ENCODE data around the gene MAD1L1.
"Not testable (repeated sequence)": the region's sequence is repeated elsewhere in the genome, so short reads cannot be mapped to it uniquely, and the experiment has no call there.

MAD1L1 gene

GRCh38 chr7:2038931-2039728 is 193.6 kb downstream of the MAD1L1 start:
- no peak for DNase-seq

- no peak for DNase-seq
Measured at GRCh38 chr7:2037808-2038522, 194.8 kb downstream of the MAD1L1 start.

GRCh38 chr7:2037301-2037807 is 195.4 kb downstream of the MAD1L1 start:
- no peak for DNase-seq

- no peak for DNase-seq
Measured at GRCh38 chr7:2036786-2037185, 196.0 kb downstream of the MAD1L1 start.

- DNase-seq = not testable (repeated sequence)
Measured at GRCh38 chr7:2036201-2036600, 196.5 kb downstream of the MAD1L1 start.

GRCh38 chr7:2034291-2035201 is 198.2 kb downstream of the MAD1L1 start:
- DNase-seq = no peak

GRCh38 chr7:2033586-2034135 is 199.1 kb downstream of the MAD1L1 start:
- no peak for DNase-seq

GRCh38 chr7:2032876-2033407 is 199.8 kb downstream of the MAD1L1 start:
- DNase-seq = no peak

- DNase-seq = no peak
Measured at GRCh38 chr7:2032030-2032875, 200.5 kb downstream of the MAD1L1 start.

- DNase-seq = no peak
Measured at GRCh38 chr7:2031451-2031845, 201.3 kb downstream of the MAD1L1 start.

- DNase-seq = no peak
Measured at GRCh38 chr7:2030475-2031450, 202.0 kb downstream of the MAD1L1 start.

- DNase-seq = no peak
Measured at GRCh38 chr7:2029936-2030335, 202.8 kb downstream of the MAD1L1 start.

- no peak for DNase-seq
Measured at GRCh38 chr7:2029211-2029905, 203.4 kb downstream of the MAD1L1 start.

- no peak for DNase-seq
Measured at GRCh38 chr7:2028733-2029132, 204.0 kb downstream of the MAD1L1 start.

- DNase-seq = no peak
Measured at GRCh38 chr7:2025188-2025587, 207.6 kb downstream of the MAD1L1 start.

- no peak for DNase-seq
Measured at GRCh38 chr7:2024567-2024918, 208.2 kb downstream of the MAD1L1 start.

GRCh38 chr7:2023877-2024566 is 208.7 kb downstream of the MAD1L1 start:
- no peak for DNase-seq

GRCh38 chr7:2022737-2023250 is 210.0 kb downstream of the MAD1L1 start:
- no peak for DNase-seq

- no peak for DNase-seq
Measured at GRCh38 chr7:2022021-2022409, 210.7 kb downstream of the MAD1L1 start.

Measured in NCI-H187 (cell line).